ENCODE data around the gene DACH1.
"Not testable (repeated sequence)": the region's sequence is repeated elsewhere in the genome, so short reads cannot be mapped to it uniquely, and the experiment has no call there.

Gene DACH1

DNA sequence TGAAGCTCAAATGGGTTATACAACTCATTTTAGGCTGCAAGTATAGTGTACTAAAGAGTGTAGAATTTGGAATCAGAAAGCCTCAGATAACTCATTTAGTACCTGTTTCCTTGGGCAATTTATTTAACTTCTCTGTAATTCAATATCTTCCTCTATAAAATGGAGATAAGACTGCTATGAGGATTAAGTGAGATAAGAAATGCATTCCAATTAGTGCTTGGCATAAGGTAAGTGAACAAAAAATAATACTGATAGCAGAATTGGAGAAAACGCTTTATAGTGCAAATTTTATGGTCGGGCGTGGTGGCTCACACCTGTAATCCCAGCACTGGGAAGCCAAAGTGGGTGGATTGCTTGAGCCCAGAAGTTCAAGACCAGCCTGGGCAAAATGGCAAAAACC is 25.0 kb downstream of the DACH1 start (continued):
- TF ChIP-seq PRDM2 (tag by site-specific recombination; IDR thresholded peaks at IDR 0.05; ENCODE audit: borderline replicate concordance) (no peak), ZNF658 (tag by site-specific recombination; IDR thresholded peaks at IDR 0.05) (no peak), KLF7 (tag by site-specific recombination; IDR thresholded peaks at IDR 0.05; ENCODE audit: borderline replicate concordance) (peak; percentile 72; the same call in 1 of the 2 replicates), SCRT1 (tag by site-specific recombination; IDR thresholded peaks at IDR 0.05; ENCODE audit: borderline replicate concordance) (peak; percentile 65), TCF7L2 (IDR thresholded peaks at IDR 0.05; ENCODE audit: borderline replicate concordance, low read depth, low read length) (peak; percentile 82; the same call in 1 of the 2 replicates), ZNF266 (tag by site-specific recombination; IDR thresholded peaks at IDR 0.05; ENCODE audit: low read depth) (no peak), ZNF664 (tag by site-specific recombination; IDR thresholded peaks at IDR 0.05) (peak; percentile 81), TRIM28 (IDR thresholded peaks at IDR 0.05; ENCODE audit: borderline replicate concordance, low read length) (0 out of 2 replicates have a peak, but pooled peaks have one; percentile 38), ZIC2 (tag by site-specific recombination; IDR thresholded peaks at IDR 0.05) (no peak), ZNF2 (tag by site-specific recombination; IDR thresholded peaks at IDR 0.05) (no peak), ZNF394 (tag by site-specific recombination; IDR thresholded peaks at IDR 0.05; ENCODE audit: borderline replicate concordance) (no peak), ZNF513 (tag by site-specific recombination; IDR thresholded peaks at IDR 0.05) (no peak)

DNA sequence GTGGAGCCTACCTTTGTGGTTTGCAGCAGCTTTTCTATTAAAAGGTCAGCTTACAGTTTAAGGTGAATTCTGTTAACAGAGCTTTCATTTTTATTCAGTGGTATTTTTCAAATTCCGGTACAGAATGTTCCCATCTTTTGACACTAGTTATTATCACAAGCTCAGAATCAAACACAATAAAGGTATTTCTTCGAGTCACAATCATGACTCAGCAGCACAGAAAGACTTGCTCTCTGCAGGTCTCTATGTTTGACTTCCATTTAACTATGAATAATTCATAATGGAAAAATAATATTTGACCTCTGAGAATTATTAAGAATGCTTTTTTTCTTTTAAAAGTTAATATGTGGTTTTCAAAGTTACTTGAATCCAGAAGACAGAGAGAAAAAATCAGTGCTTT is 28.2 kb downstream of the DACH1 start:
- no peaks in the 10 kb centered on the region for H3K36me3 ChIP-seq (ENCODE audit: control insufficient read depth in 2 of 2, insufficient read depth in 1 of 2, low read length in 2 of 2)
- POLR2A ChIA-PET = no interaction called here
- H3K4me3 ChIP-seq (ENCODE audit: low read depth, low read length) = no peak overlapping the region
- H3K27ac ChIP-seq (ENCODE audit: extremely low read depth, low read depth, low read length) = no peak overlapping the region
- H3K4me1 ChIP-seq (ENCODE audit: control insufficient read depth, insufficient read depth, low read length) = peaks cover 2% of the 10 kb centered on the region; the same call in 1 of the 2 replicates
- no peaks in the 10 kb centered on the region for H3K9me3 ChIP-seq (ENCODE audit: control insufficient read depth, insufficient read depth, low read depth, low read length)
- no peak for TF ChIP-seq TRIM28 (IDR thresholded peaks at IDR 0.05; ENCODE audit: borderline replicate concordance, low read length)
- no peak for TF ChIP-seq ZNF658 (tag by site-specific recombination; IDR thresholded peaks at IDR 0.05)
- TF ChIP-seq PRDM1 (tag by site-specific recombination; IDR thresholded peaks at IDR 0.05) = 0 out of 2 replicates have a peak, but pooled peaks have one; percentile 1
- CTCF ChIA-PET = interaction anchor here (1.0 kb wide), 1 partner anchor 41 kb away, joined by 4 read pairs; no protein-coding TSS in a partner anchor

GRCh38 chr13:71837582-71837981 is 29.4 kb downstream of the DACH1 start:
- CTCF ChIA-PET; POLR2A ChIA-PET; H3K27ac ChIP-seq (ENCODE audit: extremely low read depth, low read depth, low read length); H3K4me1 ChIP-seq (ENCODE audit: control insufficient read depth, insufficient read depth, low read length); H3K9me3 ChIP-seq (ENCODE audit: control insufficient read depth, insufficient read depth, low read depth, low read length); H3K36me3 ChIP-seq (ENCODE audit: control insufficient read depth in 2 of 2, insufficient read depth in 1 of 2, low read length in 2 of 2); H3K4me3 ChIP-seq (ENCODE audit: low read depth, low read length): not testable (repeated sequence)
- TF ChIP-seq, protein P1, sequence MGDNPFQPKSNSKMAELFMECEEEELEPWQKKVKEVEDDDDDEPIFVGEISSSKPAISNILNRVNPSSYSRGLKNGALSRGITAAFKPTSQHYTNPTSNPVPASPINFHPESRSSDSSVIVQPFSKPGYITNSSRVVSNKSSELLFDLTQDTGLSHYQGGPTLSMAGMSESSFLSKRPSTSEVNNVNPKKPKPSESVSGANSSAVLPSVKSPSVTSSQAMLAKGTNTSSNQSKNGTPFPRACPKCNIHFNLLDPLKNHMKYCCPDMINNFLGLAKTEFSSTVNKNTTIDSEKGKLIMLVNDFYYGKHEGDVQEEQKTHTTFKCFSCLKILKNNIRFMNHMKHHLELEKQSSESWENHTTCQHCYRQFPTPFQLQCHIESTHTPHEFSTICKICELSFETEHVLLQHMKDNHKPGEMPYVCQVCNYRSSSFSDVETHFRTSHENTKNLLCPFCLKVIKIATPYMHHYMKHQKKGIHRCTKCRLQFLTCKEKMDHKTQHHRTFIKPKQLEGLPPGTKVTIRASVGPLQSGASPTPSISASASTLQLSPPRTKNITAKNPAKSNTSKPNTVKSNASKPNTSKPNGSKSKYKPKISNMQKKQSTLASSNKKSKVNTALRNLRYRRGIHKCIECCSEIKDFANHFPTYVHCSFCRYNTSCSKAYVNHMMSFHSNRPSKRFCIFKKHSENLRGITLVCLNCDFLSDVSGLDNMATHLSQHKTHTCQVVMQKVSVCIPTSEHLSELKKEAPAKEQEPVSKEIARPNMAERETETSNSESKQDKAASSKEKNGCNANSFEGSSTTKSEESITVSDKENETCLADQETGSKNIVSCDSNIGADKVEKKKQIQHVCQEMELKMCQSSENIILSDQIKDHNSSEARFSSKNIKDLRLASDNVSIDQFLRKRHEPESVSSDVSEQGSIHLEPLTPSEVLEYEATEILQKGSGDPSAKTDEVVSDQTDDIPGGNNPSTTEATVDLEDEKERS (tag by site-specific recombination; IDR thresholded peaks at IDR 0.05) = 0 out of 2 replicates have a peak, but pooled peaks have one; percentile 18
- TF ChIP-seq, protein P2, sequence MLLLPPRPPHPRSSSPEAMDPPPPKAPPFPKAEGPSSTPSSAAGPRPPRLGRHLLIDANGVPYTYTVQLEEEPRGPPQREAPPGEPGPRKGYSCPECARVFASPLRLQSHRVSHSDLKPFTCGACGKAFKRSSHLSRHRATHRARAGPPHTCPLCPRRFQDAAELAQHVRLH (tag by site-specific recombination; IDR thresholded peaks at IDR 0.05) = peak; percentile 77
- TF ChIP-seq ZNF146 (tag by site-specific recombination; IDR thresholded peaks at IDR 0.05) = peak; percentile 80
